Putamen (tissue), 1 donor: ENCODE measurements around the gene ERVV-1.
A peak's percentile ranks its signal among the peaks of the same experiment; 100 is the strongest.
"Not testable (repeated sequence)": the region's sequence is repeated elsewhere in the genome, so short reads cannot be mapped to it uniquely, and the experiment has no call there.

ENCODE experiments used
- DNase-seq: peaks from one replicate; pipeline ENCODE4 v3.0.0-alpha.2; 2016; ENCODE audit warnings: low spot score

Gene ERVV-1

DNA sequence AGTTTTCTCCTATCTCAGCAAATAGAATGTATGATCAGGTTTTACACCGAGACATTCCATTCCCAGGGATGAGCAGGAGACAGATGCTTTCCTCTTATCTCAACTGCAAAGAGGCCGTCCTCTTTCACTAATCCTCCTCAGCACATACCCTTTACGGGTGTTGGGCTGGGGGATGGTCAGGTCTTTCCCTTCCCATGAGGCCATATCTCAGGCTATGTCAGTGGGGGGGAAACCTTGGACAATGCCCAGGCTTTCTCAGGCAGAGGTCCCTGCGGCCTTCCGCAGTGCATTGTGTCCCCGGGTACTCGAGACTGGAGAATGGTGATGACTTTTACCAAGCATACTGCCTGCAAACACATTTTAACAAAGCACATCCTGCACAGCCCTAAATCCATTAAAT, 14.6 kb downstream of the ERVV-1 start:
- not testable (repeated sequence) for DNase-seq

DNA sequence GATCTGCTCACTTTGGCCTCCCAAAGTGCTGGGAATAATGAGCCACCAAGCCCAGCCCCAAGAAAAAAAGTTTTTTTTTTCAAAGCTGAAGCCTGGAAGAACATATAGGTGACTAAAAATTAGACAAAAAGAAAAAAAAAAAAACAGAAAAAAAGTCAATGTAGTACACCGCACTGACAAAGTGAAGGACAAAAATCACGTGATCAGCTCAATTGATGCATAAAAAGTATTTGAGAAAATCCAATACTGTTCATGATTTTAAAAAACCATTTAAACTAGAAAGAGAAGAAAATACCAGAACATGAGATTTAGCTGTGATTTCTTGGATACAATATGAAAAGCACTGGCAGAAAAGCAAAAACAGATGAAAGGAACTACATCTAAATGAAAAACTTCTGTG, 20.3 kb downstream of the ERVV-1 start:
- no peak for DNase-seq

DNA sequence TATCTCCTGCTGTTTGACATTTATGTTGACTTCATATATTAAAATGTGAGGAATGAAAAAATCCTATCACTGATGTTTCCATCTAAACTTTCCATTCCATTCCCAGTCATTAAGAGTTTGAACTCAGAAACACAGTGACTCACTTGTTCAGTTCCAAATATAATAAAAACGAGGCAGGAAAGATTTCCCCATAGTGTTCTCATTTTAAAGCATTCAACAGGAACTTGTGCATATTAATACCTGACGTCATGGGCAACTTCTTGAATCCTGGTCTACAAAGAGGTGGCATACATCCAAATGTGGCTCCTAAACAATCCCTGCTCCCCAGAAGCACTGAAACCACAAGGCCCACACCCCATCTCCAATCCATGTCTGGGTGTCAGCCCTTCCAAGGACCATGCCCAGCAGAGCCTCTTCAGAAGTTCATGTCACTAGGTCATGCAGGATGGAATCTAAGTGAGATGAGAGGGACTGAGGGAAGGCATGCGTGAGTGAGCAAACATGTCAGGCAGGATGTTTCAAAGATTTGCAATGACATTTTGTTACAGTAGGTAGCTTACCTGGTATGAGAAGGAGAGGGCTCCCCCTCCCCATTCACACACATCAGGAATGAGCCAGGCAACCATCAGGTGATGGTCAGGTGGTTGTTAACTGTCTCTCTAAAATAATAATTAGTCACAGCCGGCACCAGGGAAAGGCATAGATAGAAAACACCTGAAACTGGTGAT, 21.4 kb downstream of the ERVV-1 start:
- DNase-seq: no peak

DNA sequence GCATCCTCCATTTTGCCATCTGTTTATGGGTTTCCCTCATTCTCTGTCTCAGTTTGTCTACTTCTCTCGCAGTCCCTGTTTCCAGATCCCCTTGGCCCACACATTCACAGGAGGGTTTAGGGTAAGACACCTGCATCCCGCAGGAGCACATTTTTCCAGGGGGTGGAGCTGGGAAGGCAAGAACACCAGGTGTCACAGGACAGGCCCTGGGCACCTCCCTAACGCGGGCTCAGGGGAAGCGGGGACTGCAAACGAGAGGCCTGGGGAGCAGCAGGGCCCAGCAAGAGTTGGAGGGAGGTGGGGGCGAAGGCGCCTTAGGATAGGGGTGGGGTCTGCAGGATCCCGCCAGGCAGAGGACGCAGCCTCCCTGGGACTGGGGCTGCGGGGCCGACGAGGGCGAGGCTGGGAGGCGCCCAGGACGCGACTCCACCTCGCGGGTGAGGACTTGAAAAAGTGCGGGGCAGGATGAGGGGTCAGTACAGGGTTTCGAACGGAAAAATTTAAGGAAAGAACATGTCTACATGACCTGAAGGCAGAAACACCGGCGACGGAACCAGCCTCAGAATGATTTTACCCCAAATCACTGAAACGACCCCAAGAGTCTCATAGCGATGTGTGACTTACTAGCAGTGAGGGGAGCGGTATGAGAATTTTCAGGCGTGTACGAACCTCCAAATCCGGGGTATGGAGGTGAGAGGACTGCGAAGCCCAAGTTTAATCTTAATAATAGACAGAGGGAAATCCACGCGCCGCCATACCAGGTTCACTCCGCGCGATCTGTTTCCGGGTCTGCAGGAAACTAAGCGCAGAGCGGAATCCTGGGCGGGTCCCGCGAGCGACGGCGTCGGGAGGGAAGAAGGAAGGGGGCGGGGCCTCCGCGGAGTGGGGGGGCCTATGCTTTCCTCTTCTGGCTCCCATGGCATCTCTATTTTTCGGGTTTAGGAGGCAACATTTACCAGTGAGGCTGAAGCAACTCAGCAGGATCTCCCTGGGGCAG, 23.7 kb downstream of the ERVV-1 start:
- peak; percentile 42 for DNase-seq

DNA sequence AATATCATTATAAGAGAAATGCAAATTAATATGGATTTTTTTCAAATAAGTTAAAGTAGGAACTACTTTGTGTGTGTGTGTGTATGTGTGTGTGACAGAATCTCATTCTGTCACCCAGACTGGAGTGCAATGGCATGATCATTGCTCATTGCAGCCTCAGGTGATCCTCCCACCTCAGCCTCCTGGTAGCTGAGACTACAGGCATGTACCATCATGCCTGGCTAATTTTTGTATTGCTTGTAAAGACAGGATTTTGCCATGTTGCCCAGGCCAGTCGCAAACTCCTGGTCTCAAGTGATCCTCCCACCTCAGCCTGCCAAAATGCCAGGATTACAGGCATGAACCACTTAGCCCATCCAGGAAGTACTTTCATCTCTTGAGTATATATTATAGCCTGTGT, 27.6 kb downstream of the ERVV-1 start:
- no peak for DNase-seq

DNA sequence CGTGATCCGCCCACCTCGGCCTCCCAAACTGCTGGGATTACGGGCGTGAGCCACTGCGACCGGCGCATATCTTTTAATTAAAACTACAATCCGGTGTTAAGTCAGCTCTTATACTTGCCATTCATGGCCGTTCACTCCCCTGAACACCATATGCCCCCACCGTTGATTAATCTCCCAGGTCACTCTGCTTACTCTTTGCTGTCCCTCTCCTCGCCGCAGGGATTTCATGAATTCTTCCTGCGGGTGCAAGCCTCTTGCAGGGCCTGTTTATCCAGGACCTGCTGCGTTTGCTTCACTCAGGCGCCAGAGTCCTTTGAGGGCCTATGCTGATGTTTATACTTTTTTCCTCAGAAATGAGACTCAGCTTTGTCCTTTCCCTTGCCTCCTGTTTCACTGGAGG, 31.8 kb downstream of the ERVV-1 start:
- no peak for DNase-seq

DNA sequence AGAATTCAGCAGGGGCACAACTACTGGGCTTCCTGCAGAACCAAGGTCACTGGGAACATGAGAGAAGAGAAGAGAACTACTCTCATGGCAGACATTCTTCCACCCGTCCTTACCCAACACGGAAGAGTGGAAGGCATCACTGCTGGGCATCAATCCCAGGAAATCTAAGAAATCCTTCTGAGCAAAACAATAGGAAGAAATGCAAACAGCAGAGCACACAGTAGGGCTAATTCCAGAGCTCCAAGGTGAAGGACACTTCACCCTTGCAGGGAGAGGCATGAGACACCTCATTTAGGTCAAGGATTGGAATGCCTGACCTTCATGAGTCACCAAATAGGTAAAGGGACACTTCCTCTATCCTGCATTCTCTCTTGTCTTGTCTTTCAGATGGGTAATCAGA, 33.7 kb downstream of the ERVV-1 start:
- no peak for DNase-seq

DNA sequence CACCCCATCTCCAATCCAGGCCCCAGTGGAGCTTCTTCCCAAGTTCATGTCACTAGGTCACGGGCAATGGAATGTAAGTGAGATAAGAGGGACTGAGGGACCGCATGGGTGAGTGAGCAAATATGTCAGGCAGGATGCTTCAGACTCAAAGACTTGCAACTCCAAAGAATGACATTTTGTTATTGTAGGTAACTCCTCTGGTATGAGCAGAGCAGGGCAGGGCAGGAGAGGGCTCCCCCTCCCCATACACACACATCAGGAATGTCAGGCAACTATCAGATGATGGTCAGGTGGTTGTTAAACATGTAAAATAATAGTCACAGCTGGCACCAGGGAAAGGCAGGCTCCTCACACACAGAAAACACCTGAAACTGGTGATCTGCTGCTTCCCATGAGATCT, 41.4 kb downstream of the ERVV-1 start:
- DNase-seq: no peak

DNA sequence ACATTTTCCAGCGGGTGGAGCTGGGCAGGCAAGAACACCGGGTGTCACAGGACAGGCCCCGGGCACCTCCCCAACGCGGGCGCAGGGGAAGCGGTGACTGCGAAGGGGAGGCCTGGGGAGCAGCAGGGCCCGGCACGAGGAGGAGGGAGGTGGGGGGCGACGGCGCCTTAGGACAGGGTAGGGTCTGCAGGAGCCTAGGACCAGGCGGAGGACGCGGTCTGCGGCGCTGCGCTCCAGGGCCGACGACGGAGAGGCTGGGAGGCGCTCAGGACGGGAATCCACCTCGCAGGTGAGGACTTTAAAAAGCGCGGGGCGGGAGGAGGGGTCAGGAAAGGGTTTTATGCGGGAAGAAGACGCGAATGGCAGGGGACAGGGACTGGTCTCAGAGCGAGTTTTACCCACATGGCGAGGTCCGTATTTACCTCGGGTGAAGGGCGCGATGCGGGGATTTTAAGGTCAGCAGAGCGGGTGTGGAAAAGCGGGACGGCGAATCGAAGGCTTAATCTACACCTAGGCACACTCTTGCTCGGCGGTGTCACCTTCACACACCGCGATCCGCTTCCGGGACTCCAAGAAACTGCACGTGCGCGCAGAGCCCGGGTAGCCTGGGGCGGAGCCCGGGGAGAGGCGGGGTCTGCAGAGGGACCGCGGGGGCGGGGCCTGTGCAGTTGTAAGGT, 44.3 kb downstream of the ERVV-1 start:
- DNase-seq: no peak
